GM19438 (cell line): ENCODE measurements around the gene IGFBP7.
"Not testable (repeated sequence)": the region's sequence is repeated elsewhere in the genome, so short reads cannot be mapped to it uniquely, and the experiment has no call there.

Experiments used
- ATAC-seq: cut with Tn5 transposase; IDR thresholded peaks from one replicate; pipeline ENCODE4 v1.9.1; 2021; ENCODE audit warnings: low read depth; ENCODE audit not compliant: unreplicated experiment

IGFBP7 gene

GRCh38 chr4:57076646-57077045, 33.5 kb downstream of the IGFBP7 start:
- ATAC-seq: no peak

- ATAC-seq: no peak
Observed at GRCh38 chr4:57075367-57075766, 34.8 kb downstream of the IGFBP7 start.

GRCh38 chr4:57074744-57075143, 35.4 kb downstream of the IGFBP7 start:
- ATAC-seq: no peak

GRCh38 chr4:57073559-57073958, 36.6 kb downstream of the IGFBP7 start:
- no peak for ATAC-seq

GRCh38 chr4:57071326-57071725, 38.9 kb downstream of the IGFBP7 start:
- no peak for ATAC-seq

GRCh38 chr4:57070461-57070860, 39.7 kb downstream of the IGFBP7 start:
- no peak for ATAC-seq

GRCh38 chr4:57068237-57068981, 41.8 kb downstream of the IGFBP7 start:
- ATAC-seq: no peak

GRCh38 chr4:57065730-57066482, 44.3 kb downstream of the IGFBP7 start:
- ATAC-seq: no peak

GRCh38 chr4:57064811-57065711, 45.1 kb downstream of the IGFBP7 start:
- ATAC-seq: no peak

GRCh38 chr4:57064120-57064519, 46.1 kb downstream of the IGFBP7 start:
- ATAC-seq: no peak

- no peak for ATAC-seq
Observed at GRCh38 chr4:57063518-57063917, 46.7 kb downstream of the IGFBP7 start.

- ATAC-seq: no peak
Observed at GRCh38 chr4:57061395-57061794, 48.8 kb downstream of the IGFBP7 start.

GRCh38 chr4:57060717-57061067, 49.5 kb downstream of the IGFBP7 start:
- ATAC-seq: not testable (repeated sequence)

GRCh38 chr4:57059890-57060716, 50.1 kb downstream of the IGFBP7 start:
- no peak for ATAC-seq

GRCh38 chr4:57055886-57056285, 54.3 kb downstream of the IGFBP7 start:
- ATAC-seq: no peak

- no peak for ATAC-seq
Observed at GRCh38 chr4:57053508-57053907, 56.7 kb downstream of the IGFBP7 start.

- ATAC-seq: no peak
Observed at GRCh38 chr4:57051524-57051923, 58.7 kb downstream of the IGFBP7 start.

- ATAC-seq: no peak
Observed at GRCh38 chr4:57051095-57051494, 59.1 kb downstream of the IGFBP7 start.

- ATAC-seq: no peak
Observed at GRCh38 chr4:57048590-57049304, 61.4 kb downstream of the IGFBP7 start.

- not testable (repeated sequence) for ATAC-seq
Observed at GRCh38 chr4:57047046-57047445, 63.1 kb downstream of the IGFBP7 start.
